ENCODE measurements around the gene SHTN1.

DNA sequence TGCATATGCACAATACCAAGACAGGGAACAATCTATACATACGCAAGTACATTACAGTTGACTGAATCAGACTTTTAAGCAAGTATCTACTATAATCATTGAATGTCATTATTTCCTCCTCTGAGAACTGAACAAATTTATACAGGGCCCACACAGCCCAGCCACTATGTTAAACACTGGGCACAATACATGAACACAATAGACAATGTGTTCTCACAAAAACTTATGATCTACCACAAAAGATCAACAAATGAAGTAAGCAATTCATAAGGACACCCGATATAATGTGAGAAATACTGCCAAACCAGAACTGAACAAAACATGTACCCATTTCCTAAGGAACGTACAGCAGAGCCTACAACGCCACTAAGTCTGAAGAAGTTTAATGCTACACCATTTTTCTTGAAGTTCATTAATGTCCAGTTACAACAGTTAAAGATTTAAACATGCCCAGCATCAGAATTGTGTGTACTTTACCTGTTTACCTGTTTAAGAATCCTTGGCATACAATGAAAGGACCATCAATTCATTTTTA, 31.5 kb downstream of the SHTN1 start:
- TF ChIP-seq, protein P1, sequence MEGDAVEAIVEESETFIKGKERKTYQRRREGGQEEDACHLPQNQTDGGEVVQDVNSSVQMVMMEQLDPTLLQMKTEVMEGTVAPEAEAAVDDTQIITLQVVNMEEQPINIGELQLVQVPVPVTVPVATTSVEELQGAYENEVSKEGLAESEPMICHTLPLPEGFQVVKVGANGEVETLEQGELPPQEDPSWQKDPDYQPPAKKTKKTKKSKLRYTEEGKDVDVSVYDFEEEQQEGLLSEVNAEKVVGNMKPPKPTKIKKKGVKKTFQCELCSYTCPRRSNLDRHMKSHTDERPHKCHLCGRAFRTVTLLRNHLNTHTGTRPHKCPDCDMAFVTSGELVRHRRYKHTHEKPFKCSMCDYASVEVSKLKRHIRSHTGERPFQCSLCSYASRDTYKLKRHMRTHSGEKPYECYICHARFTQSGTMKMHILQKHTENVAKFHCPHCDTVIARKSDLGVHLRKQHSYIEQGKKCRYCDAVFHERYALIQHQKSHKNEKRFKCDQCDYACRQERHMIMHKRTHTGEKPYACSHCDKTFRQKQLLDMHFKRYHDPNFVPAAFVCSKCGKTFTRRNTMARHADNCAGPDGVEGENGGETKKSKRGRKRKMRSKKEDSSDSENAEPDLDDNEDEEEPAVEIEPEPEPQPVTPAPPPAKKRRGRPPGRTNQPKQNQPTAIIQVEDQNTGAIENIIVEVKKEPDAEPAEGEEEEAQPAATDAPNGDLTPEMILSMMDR (IDR thresholded peaks at IDR 0.05): no peak
- no peak for TF ChIP-seq POLR2A (IDR thresholded peaks at IDR 0.05)

All from right lobe of liver (tissue), 4 donors.